HG03025 (cell line): ENCODE data around the gene DDR2.
"Not testable (repeated sequence)": the region's sequence is repeated elsewhere in the genome, so short reads cannot be mapped to it uniquely, and the experiment has no call there.

Experiments used
- ATAC-seq: cut with Tn5 transposase; IDR thresholded peaks from one replicate; pipeline ENCODE4 v1.9.1; 2021; ENCODE audit warnings: mild to moderate bottlenecking, moderate library complexity; ENCODE audit not compliant: unreplicated experiment, low FRiP score

DDR2 gene

DNA sequence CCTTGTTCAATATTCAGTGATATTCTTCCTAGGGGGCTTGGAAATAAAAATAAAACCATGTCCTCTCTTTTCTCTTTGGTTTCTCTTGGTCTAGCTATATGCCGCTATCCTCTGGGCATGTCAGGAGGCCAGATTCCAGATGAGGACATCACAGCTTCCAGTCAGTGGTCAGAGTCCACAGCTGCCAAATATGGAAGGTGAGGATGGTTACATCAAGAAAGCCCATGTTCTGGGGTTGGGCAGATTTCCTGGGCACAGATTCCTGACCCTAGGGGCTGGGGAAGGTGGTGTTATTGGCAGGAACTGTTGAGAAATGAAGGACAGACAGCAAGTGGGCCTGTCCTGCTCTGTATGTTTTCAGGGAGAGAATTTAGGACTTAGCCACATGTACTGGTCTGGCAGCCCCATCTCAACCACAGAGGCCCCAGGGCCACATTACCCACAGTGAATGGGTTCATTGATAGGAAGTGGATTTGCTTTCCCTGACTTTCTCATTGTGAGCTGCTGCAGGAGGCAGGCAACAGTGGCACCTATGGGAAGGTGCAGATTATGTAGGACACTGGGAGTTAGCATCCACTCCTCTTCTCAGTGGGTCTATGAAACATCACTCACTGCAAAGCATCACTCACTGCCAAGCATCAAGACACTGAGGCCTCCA is 120.9 kb downstream of the DDR2 start:
- no peak for ATAC-seq

DNA sequence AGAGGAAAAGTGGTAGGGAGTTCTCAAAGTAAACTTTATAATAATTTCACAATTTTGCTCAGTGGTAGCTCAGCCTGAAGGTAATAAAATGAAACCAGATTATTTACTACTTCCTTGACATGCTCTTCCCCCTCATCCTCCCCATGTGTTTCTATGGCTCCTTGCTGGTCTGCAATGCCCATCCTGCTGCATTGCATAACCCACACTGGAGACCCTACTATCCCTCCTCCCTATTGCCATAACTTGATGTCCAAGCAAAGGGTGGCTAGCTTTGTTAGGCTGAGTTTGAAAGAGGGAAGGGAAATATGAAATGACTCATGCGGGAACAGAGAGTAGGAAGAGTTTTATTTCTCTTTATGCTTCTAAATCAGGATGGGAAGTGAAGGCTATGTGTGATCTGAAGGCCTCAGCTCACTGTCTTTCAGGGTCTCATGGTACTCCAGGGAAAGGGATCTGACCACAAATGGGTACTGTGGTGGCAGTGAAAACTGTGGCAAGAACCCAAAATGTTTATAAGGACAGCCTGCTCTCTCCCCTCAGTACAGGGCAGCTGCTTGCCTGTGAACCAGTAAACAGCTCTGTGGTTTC is 121.8 kb downstream of the DDR2 start:
- ATAC-seq = no peak

DNA sequence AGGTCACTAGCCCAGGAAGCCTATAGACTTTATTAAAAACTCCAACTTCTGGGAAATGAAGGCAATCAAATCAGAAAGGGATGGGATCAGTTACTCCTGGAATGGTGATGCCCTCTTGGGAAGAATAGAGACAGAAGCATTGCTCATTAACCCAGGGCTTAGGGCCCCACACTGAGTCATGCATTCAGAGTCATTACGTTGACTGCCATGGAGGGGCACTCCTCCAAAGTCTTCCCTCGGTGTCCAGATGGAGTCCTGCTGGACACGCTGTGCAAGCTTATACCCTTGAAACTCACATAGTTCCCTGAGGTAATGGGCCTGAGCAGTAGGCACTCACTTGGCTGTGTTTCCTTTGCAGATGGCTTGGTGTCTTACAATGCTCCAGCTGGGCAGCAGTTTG is 123.0 kb downstream of the DDR2 start:
- ATAC-seq = no peak

DNA sequence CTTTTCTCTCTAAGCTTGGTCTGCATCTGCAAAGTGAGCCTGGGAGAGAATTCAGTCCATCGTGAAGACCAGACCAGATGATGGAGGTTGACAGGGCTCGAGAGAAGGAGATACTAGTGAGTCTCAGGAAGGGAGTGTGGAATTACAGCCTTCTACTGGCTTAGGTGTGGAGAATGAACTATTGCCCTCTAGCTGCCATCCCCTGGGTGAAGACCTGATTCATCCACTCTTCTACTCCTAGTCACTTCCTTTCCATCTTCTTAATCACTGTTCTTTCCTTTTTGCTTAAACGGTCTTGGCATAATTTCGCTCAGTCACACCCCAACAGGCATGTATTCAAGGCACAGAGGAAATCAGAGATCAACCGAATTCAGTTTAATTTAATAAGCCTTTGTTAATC is 124.3 kb downstream of the DDR2 start:
- no peak for ATAC-seq

DNA sequence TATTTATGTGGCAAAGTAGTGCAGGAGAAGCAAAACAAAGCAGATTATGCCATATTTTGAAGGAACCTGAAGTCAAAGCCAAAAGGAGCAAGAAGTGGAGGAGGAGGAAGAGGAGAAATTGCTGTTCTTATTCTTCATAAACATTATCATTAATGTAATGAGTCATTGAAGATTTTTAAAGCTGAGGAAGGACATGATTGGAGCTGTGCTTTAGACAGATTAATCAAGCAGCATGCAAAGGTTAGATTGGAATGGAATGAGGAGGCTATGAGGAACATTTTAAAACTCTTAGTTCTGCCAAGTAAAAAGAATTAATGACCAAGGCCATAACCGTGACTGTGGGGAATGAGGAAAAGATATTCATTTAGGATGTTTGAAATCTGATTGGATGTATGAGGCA is 125.2 kb downstream of the DDR2 start:
- no peak for ATAC-seq

DNA sequence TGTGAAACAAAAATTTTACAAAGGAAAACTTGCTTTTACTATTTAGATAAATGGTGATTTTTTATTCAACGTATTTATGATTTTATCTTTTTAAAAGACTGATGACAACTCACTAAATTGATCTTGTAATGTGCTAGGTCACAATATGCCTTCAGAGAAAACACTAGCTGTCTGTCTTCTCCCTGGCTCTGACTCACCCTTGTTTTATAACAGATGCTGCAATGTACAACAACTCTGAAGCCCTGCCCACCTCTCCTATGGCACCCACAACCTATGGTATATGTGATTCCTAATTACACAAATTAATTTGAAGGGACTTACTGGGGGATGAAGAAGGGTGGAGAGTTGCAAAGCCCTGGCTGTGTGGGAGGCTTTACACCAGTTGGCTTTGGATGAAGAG is 133.5 kb downstream of the DDR2 start:
- no peak for ATAC-seq

DNA sequence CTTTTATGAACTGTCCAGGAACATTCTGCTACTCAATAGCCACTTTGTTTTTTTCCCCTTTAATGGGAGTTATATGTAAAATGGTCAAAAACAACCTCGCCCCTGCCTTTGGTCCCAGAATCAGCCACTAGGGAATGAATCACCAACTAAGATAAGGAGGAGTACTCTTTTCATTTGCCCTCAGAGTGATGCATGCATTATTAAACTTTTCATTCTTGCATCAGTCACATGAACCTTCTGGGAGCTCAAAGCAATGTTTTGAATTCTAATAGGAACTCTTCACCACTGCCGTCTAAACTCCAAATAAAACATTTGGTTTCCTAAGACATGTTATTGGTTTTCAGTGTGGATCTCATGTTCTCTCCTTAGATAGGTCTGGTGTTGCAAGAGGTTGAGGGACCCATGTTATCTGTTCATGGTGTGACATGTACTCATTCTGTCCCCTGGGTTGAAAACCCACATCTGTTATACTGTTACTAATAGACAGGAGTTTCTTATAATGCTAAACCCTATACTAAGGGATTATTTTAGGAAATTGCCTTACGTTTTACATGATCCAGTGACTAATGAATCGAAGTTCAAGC is 140.4 kb downstream of the DDR2 start:
- no peak for ATAC-seq

DNA sequence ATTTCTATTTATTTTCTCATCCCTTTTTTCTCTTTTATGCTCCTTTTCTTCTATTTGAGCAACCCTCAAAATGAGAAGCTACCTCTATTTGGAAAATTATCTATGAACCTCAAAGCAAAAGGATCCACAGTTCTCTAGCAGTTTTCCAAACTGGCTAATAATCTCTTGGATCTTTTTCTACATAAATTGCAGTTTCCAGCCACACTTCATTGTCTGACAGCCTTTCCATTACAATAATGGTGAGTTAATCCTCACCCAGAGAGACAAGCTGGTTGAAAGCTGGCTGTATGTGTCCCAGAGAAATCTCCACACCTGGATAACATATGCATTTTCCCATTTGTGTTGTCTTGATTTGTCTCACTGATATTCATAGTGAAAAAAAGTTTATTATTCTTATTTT is 141.7 kb downstream of the DDR2 start:
- no peak for ATAC-seq

DNA sequence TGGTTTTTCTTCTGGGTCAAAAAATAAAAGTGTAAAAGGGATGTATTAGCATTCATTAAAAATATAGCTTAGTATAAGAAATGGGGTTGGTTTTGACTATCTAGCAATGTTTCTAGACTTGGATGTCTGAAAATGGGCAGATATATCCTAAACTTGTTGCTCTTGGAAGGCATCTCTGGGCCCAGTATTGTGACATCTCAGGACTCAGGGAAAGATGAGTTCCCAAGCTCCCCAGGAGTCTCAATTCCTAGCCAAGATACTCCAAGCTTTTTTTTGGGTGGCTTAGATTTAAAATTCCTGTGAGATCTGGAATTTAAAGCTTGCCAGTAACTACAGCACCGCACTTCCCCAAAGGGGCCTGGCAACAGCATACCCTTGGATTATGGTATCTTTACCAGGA is 146.8 kb downstream of the DDR2 start:
- ATAC-seq = no peak

DNA sequence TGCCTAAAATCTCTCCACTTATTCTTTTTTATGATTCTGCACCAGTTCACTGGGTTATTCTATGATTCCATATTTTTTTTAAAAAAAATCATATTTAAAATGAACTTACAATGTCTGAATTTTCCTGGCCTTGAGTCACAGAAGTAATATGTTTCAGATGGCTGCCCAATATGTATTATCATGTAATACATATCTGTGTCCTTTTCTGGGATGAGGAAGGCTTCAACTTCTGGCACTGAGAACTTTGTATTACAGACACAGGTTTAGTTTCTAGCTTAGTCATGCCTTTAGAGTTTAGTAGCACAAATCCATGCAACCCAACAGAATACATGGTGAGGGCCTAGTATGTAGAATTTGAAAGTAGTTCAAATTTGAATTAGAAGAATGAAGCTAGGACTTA is 150.4 kb downstream of the DDR2 start:
- ATAC-seq = no peak

DNA sequence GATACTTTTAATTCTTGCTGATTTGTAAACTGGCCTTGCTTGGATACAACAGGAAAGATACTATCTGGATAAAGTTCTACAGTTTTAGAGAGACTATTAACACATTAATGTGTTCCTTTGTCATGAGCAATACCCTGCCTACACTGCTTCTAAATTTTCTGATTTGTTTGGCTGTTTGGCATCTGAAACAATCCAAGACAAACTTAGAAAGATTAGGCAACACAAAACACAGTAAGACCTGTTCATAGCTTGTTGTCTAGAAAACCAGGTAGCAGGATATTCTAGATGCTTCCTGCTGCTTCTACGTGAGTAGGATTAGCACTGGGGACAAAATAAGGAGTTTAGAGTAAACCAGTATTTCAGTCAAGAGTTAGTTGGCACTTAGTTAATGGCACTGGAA is 152.7 kb downstream of the DDR2 start:
- ATAC-seq = not testable (repeated sequence)

DNA sequence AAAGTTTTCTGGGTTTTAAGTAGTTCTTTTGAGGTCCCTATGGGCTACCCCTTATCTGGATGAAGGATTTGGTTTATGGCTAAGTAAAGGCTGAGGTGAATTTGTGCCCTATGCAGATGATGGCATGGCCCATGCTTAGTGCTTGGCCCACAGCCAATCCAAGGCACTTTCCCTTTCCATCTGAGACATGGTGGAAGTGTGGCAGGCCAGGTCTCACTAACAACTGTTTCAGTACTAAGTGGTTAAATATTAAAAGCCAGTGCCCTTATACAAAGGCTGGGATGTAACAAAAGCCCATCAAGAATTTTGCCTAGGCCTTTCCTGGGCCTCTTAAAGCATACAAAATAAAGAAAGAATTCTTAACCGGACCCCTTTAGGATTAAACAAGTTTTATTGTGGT is 156.5 kb downstream of the DDR2 start:
- not testable (repeated sequence) for ATAC-seq

DNA sequence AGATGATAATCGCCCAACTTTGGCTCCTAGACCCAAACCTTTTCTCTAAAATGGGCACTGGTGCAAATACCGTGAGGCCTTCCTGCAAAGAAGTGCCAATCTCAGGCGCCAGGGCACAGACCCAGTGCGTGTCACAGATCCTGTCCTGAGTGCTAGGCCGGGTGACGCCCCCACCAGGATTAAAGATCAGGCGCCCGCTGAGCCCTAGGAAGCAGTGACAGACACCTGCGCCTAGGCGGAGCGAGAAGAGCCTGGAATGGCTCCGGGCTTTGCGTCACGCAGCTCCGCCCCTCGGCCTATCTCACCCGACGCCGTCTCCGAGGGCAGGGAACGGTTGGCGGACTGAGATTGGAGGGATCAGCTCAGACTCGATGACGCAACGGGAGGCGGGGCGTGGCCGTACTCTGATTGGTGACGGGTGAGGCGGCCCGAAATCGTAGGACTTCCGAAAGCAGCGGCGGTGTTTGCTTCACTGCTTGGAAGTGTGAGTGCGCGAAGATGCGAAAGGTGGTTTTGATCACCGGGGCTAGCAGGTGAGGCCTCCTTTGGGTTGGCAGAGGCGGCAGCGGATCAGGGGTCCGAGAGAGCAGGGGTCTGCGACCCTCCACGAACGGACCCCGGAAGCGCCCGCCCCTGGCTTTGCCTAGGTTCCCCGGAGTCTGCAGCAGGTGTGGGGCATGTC is 158.2 kb downstream of the DDR2 start, which contains the start of gene HSD17B7:
Gene HSD17B7 (plus strand): TSS at position 400 of the 682 bp plus-strand sequence. CDS start 99 bp downstream, at position 499.
- peak; percentile 99 for ATAC-seq

DNA sequence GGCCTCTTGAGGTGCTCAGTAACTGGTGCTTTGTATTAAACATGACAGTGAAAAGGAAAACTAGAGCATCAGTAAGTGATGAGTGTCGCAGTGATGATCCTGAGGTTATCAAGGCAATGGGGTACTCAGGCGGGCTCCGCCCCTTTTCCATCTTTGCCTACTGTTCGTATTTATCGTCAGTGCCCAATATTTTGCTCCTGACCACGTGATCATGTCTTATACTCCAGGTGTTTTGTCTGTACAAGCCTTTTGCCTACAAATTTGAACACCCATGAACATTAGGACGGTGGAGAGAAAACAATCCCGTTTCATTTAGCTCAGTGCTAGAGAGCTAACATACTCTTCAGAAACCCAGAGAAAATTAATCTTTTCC is 158.7 kb downstream of the DDR2 start:
- ATAC-seq = not testable (repeated sequence)

DNA sequence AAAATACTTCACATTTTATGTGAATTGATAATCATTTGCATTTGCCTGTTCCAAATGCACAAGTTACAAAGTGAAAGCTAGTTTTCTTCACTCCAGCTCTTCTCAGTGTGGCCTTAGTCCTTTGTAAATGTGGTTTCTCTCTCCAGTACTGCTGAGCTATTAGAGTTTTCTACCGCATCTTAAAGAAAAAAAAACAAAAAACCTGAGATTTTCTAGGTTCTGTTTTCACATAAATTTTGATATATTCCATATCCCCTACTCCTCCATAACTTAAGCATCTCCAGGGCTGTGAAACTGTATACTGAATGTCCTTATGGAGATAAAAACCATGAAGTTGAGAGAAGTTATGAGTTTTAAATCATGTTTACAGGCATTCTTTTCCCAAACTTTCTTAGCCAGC is 162.0 kb downstream of the DDR2 start:
- ATAC-seq = not testable (repeated sequence)

DNA sequence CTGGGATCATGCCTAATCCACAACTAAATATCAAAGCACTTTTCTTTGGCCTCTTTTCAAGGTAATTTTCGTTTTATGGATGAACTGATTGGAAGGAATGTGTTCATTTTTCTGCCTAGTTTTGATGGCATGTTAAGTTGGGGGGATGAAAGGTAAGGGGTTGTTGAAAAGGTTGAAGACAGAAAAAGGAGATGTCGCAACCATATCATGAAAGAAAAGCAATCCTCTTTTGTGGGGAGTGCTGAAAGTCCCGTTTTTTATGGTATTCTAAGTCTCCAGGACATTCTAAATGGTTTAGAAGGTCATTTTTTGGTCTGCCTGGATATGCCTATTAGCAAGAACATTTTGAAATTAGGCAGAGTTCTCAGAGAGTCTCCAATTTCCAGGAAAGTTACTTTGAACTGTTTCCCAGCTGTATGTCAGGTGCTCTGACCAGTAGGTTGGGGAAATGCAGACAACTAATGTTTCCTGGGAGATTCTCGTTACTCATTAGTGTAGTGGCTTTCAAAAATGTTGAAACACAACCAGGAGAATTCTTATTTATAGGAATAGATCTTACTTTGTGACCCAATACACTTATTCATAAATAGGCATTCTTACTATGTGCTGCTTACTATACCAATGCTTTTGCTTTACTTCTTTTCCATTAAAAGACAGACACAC is 164.5 kb downstream of the DDR2 start:
- ATAC-seq = not testable (repeated sequence)

DNA sequence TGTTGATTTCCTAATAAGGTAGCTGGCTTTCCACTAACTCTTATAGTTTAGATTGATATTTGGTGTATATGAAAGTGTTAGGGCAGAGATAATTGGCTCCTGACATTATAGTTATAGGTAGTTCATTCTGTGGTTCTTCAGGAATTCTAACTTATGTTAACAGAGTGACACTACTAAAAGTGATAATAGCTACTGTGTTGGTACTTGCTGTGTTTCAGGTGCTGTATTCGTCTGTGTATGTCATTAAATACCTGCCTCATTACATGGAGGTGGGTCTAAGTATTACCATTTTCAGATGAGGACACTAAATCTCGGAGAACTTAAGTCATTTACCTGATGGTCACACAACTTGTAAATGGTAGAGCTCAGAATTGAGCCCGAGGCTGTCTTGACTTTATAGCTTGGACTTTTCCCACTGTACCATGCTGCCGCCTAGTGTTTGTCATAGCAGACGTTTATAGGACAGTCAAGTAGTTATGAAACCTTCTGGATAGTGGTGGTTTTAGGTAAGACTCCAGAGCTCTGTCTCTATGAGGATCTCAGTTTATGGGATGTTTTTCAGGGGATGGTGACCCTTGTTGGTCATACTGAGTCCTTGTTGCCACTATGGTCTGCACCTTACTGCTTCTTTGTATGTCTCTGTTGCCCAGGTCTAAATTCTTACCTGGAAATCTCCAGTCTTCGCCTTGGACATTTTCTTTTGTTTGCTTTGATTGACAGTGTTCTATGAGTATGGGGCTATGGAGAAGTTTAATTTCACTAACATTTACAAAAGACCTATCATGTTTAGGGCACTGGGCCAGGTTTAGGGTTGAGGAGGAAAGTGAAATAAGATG is 167.9 kb downstream of the DDR2 start:
- ATAC-seq = not testable (repeated sequence)

DNA sequence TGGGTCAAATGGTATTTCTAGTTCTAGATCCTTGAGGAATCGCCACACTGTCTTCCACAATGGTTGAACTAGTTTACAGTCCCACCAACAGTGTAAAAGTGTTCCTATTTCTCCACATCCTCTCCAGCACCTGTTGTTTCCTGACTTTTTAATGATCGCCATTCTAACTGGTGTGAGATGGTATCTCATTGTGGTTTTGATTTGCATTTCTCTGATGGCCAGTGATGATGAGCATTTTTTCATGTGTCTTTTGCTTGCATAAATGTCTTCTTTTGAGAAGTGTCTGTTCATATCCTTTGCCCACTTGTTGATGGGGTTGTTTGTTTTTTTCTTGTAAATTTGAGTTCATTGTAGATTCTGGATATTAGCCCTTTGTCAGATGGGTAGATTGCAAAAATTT is 175.2 kb downstream of the DDR2 start:
- ATAC-seq = not testable (repeated sequence)

DNA sequence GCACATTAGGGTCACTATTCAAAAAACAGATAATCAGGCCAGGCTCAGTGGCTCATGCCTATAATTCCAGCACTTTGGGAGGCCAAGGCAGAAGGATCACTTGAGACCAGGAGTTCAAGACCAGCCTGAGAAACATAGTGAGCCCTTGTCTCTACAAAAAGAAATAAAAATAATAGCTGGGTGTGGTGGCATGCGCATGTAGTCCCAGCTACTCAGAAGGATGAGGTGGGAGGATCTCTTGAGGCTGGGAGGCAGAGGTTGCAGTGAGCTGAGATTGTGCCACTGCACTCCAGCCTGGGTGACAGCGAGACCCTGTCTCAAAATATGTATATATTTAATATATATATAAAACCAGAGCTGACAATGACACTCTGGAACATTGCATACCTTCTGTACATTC is 180.1 kb downstream of the DDR2 start:
- not testable (repeated sequence) for ATAC-seq

DNA sequence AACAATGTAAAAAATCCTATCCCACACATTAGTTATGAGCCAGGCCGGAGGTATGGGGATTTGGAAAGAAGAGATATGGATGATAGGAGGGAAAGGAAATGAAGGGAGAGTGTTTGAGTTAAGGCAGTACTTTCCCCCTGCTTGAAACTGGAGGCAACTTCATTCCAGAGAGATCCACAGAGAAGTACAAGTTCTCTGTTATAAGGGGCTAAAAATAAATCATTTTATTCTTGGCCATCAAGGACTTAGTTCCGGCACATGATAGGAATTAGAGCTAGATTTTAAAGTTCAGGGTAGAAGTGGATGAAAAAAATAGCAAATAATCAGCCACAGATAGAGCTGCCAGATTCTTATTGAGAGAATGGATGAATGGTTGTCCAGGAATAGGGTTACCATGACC is 185.9 kb downstream of the DDR2 start:
- ATAC-seq = not testable (repeated sequence)
